Psoas muscle (tissue), 8 donors: ENCODE measurements around the gene GPR35. TPM values are rescaled to one million over a fixed set of nuclear protein-coding genes. Genes with fewer than 3 reads are reported as not detected.
A peak's percentile ranks its signal among the peaks of the same experiment; 100 is the strongest.

ENCODE experiments used
- ATAC-seq, 4 donors: fragments of 200-7000 bp; cut with Tn5 transposase; one replicate each; pipeline ENCODE4 v1.9.1; 2020; ENCODE audit warnings: moderate library complexity in 3 of 4, mild to moderate bottlenecking in 2 of 4
- DNase-seq, 2 donors: peaks; one replicate each; pipeline ENCODE4 v3.0.0-alpha.2; 2020
- H3K27ac ChIP-seq: fragments of 200-600 bp; one replicate; pipeline ENCODE4 v1.8.0; 2022
- H3K27me3 ChIP-seq, 3 donors: fragments of 200-600 bp in 1 of 3; one replicate each; pipeline versions ENCODE4 v1.6.1 to v1.8.0; 2013 to 2022; ENCODE audit warnings: low read length in 2 of 3, mild to moderate bottlenecking in 2 of 3, moderate library complexity in 1 of 3; ENCODE audit not compliant: insufficient read depth in 3 of 3
- H3K36me3 ChIP-seq, 2 donors: fragments of 200-600 bp in 1 of 2; one replicate each; pipeline versions ENCODE4 v1.6.1 to v1.8.0; 2013 to 2022; ENCODE audit warnings: low read depth in 1 of 2, mild to moderate bottlenecking in 1 of 2, moderate library complexity in 1 of 2; ENCODE audit not compliant: insufficient read depth in 1 of 2
- H3K4me1 ChIP-seq: fragments of 200-600 bp; one replicate; pipeline ENCODE4 v1.8.0; 2022
- H3K4me3 ChIP-seq: fragments of 200-600 bp; one replicate; pipeline ENCODE4 v1.8.0; 2022; ENCODE audit warnings: mild to moderate bottlenecking
- H3K9me3 ChIP-seq: fragments of 200-600 bp; one replicate; pipeline ENCODE4 v1.8.0; 2022
- WGBS, 3 donors: extraction: QIAGEN DNeasy Blood & Tissue Kit; methylation state at CpG; one replicate each; pipeline versions ENCODE4 v1.1.6 to v1.1.7; 2013; 5-methylcytosine and 5-hydroxymethylcytosine counted together
- intact Hi-C, 2 donors: fragments of 100-400 bp; cut with DNase I; formaldehyde crosslinking; loops; one replicate each; pipeline versions ENCODE4 v1.11.0 to v1.14.2; 2022
- polyA plus RNA-seq, 3 donors: library from polyadenylated mRNA; stranded (reverse); fragments of 200-250 nt; gene quantifications; one replicate each; pipeline ENCODE4 v1.2.3, GENCODE V29; 2013
- total RNA-seq, 4 donors: library from RNA; stranded (reverse); fragmentation: NEBNext Ultra II Directional in 2 of 4; extraction: Animal tissue kit (Norgen Biotek cat#: 25700) in 2 of 4; gene quantifications; one replicate each; pipeline versions ENCODE4 v1.2.1 to v1.2.4, GENCODE V29; 2021 to 2023
- TF ChIP-seq, protein P1 (sequence below): fragments of 200-600 bp; IDR thresholded peaks from one replicate; pipeline ENCODE4 v1.8.0; 2022; ENCODE audit warnings: antibody characterized with exemption
- donor health status: healthy with polysubstance abuse.
- donor health status: DM: no; HTN: no; CAD: no; lungs with moderate emphysema.
- donor health status: Bipolar disorder and iron deficiency.
- donor health status: healthy.
- donor health status: DM: yes; HTN: yes; CAD: no.
- donor health status: DM: no; HTN: no; CAD: no.
- donor health status: DM: no; HTN: no; CAD: no.
- donor health status: DM: yes; HTN: yes; CAD: no.

GPR35 gene
- total and polyA plus RNA-seq, 7 donors: 0.30 to 0.92 (median 0.58) TPM

DNA sequence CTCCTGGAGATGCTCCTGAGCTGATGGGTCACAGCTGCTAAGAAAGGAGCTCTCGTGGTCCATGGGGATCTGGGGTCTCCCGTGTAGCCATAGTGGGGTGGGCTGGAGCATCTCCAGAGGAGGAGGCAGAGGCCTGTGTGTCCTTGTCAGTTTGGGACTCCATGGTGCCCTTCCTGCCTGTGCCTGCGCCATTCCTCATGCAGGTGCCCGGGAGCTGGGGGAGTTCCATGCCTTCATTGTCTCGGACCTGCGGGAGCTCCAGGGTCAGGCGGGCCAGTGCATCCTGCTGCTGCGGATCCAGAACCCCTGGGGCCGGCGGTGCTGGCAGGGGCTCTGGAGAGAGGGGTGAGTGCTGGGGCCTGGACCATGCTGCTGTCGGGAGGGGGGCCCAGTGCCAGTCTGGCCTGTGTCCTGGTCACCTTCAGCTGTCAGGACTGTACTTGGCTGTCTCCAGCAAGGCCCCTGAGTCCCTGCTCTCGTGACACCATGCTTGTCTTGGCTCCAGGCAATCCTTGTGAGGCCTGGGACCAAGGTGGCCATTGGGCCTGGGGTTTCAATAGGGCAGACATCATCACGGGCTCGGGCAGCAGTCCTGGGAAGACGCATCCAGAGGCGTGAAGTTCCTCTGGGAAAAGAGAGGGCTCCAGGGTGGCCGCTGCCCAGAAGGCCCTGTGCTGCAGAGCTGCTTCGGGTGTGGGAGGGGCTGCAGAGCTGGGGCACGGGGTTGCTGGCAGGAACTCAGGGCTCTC is 31.4 kb upstream of the GPR35 start:
- ATAC-seq (no peak), DNase-seq (peak; percentile 12 to 47)
- 80 to 87% (median 85%) methylated on average over 19 of the region's 19 CpGs for WGBS, 3 donors
- intact Hi-C loops: no loop called here
- Histone ChIP-seq H3K4me3 (no peak overlapping the region), H3K36me3 (peaks cover 0 to 67% of the 10 kb centered on the region in 2 donors), H3K9me3 (no peaks in the 10 kb centered on the region), H3K27me3 (no peaks in the 10 kb centered on the region), H3K4me1 (peaks cover 10% of the 10 kb centered on the region), H3K27ac (no peak overlapping the region)
- TF ChIP-seq, protein P1, sequence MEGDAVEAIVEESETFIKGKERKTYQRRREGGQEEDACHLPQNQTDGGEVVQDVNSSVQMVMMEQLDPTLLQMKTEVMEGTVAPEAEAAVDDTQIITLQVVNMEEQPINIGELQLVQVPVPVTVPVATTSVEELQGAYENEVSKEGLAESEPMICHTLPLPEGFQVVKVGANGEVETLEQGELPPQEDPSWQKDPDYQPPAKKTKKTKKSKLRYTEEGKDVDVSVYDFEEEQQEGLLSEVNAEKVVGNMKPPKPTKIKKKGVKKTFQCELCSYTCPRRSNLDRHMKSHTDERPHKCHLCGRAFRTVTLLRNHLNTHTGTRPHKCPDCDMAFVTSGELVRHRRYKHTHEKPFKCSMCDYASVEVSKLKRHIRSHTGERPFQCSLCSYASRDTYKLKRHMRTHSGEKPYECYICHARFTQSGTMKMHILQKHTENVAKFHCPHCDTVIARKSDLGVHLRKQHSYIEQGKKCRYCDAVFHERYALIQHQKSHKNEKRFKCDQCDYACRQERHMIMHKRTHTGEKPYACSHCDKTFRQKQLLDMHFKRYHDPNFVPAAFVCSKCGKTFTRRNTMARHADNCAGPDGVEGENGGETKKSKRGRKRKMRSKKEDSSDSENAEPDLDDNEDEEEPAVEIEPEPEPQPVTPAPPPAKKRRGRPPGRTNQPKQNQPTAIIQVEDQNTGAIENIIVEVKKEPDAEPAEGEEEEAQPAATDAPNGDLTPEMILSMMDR: no peak

GRCh38 chr2:240594511-240595380 is 30.5 kb upstream of the GPR35 start:
- intact Hi-C loops: no loop called here
- no peak overlapping the region for H3K4me3 ChIP-seq
- H3K4me1 ChIP-seq: peaks cover 10% of the 10 kb centered on the region
- TF ChIP-seq, protein P1: no peak
- DNase-seq: peak; percentile 8 to 50
- 82 to 84% (median 83%) methylated on average over 31 to 34 of the region's 34 CpGs for WGBS, 3 donors
- ATAC-seq: no peak
- peaks cover 0 to 69% of the 10 kb centered on the region in 2 donors for H3K36me3 ChIP-seq
- H3K27me3 ChIP-seq: no peaks in the 10 kb centered on the region
- no peak overlapping the region for H3K27ac ChIP-seq
- no peaks in the 10 kb centered on the region for H3K9me3 ChIP-seq

- ATAC-seq (peak in 3 of 4 donors; percentile 35 to 46 (median 45)), DNase-seq (peak; percentile 20 to 55)
- WGBS, 3 donors: 72 to 77% (median 72%) methylated on average over 17 to 18 of the region's 18 CpGs
- peaks cover 0 to 65% of the 10 kb centered on the region in 2 donors for H3K36me3 ChIP-seq
- TF ChIP-seq, protein P1: no peak
- peaks cover 10% of the 10 kb centered on the region for H3K4me1 ChIP-seq
- no peaks in the 10 kb centered on the region for H3K27me3 ChIP-seq
- intact Hi-C loops: no loop called here
- H3K27ac ChIP-seq: no peak overlapping the region
- no peak overlapping the region for H3K4me3 ChIP-seq
- no peaks in the 10 kb centered on the region for H3K9me3 ChIP-seq
These were observed 29.8 kb upstream of the GPR35 start for GRCh38 chr2:240595381-240596079.

DNA sequence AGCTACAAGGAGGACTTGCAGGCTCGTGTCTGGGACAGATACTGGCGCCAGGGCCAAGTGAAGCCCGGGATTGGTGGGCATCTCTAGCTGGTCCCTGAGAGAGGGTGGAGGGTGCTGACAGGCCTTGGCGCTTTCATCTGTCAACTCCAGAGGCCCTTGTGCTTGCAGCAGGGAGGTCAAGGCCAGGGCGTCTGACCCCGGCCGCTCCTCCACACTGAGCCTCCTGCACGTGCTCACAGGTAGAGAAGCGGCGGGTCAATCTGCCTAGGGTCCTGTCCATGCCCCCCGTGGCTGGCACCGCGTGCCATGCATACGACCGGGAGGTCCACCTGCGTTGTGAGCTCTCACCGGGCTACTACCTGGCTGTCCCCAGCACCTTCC is 29.2 kb upstream of the GPR35 start:
- Histone ChIP-seq H3K27me3 (no peaks in the 10 kb centered on the region), H3K4me3 (no peak overlapping the region), H3K36me3 (peaks cover 0 to 60% of the 10 kb centered on the region in 2 donors), H3K27ac (no peak overlapping the region), H3K4me1 (peaks cover 10% of the 10 kb centered on the region), H3K9me3 (no peaks in the 10 kb centered on the region)
- DNase-seq (no peak), ATAC-seq (peak in 1 of 4 donors; percentile 10)
- intact Hi-C loops: no loop called here
- 78 to 92% (median 84%) methylated on average over 17 of the region's 17 CpGs for WGBS, 3 donors
- TF ChIP-seq, protein P1: no peak
